ENCODE data around the gene DYNC2LI1.

DYNC2LI1 gene

GRCh38 chr2:43798300-43798699, 24.5 kb downstream of the DYNC2LI1 start:
- DNase-seq (ENCODE audit: low spot score) = no peak
- no peak for TF ChIP-seq CTCF (IDR thresholded peaks at IDR 0.05; ENCODE audit: extremely low read depth, missing control alignments)

GRCh38 chr2:43800894-43801293, 27.1 kb downstream of the DYNC2LI1 start:
- TF ChIP-seq CTCF (IDR thresholded peaks at IDR 0.05; ENCODE audit: extremely low read depth, missing control alignments) = no peak
- DNase-seq (ENCODE audit: low spot score) = no peak

- no peak for DNase-seq (ENCODE audit: low spot score)
Measured at GRCh38 chr2:43802135-43802534, 28.3 kb downstream of the DYNC2LI1 start.

GRCh38 chr2:43803113-43803512, 29.3 kb downstream of the DYNC2LI1 start:
- no peak for DNase-seq (ENCODE audit: low spot score)
- TF ChIP-seq CTCF (IDR thresholded peaks at IDR 0.05; ENCODE audit: extremely low read depth, missing control alignments) = no peak

More at GRCh38 chr2:43802135-43802534, 28.3 kb downstream of the DYNC2LI1 start:
- TF ChIP-seq CTCF (IDR thresholded peaks at IDR 0.05; ENCODE audit: extremely low read depth, missing control alignments) = no peak

- no peak for TF ChIP-seq CTCF (IDR thresholded peaks at IDR 0.05; ENCODE audit: extremely low read depth, missing control alignments)
- DNase-seq (ENCODE audit: low spot score) = no peak
Measured at GRCh38 chr2:43806719-43807031, 32.8 kb downstream of the DYNC2LI1 start.

- no peak for TF ChIP-seq CTCF (IDR thresholded peaks at IDR 0.05; ENCODE audit: extremely low read depth, missing control alignments)
- no peak for DNase-seq (ENCODE audit: low spot score)
Measured at GRCh38 chr2:43810452-43810851, 36.6 kb downstream of the DYNC2LI1 start.

GRCh38 chr2:43810888-43811287, 37.0 kb downstream of the DYNC2LI1 start:
- no peak for DNase-seq (ENCODE audit: low spot score)

More at GRCh38 chr2:43810888-43811287, 37.0 kb downstream of the DYNC2LI1 start:
- TF ChIP-seq CTCF (IDR thresholded peaks at IDR 0.05; ENCODE audit: extremely low read depth, missing control alignments) = no peak

All from GM20000 (cell line).